LNCAP (cell line): ENCODE results near the gene CRYGS.

Experiments
- CTCF ChIP-seq: fragments of 450-650 bp; IDR thresholded peaks from 2 replicates; pipeline ENCODE4 v1.5.1; 2017; ENCODE audit warnings: mild to moderate bottlenecking

Gene CRYGS

GRCh38 chr3:186492385-186492984 lies 51.7 kb downstream of the CRYGS start:
- TF ChIP-seq CTCF = no peak

GRCh38 chr3:186489507-186489906 lies 54.7 kb downstream of the CRYGS start:
- no peak for TF ChIP-seq CTCF
